AG10803 (cell line): Measurements from ENCODE around the gene CLIC5.

Source experiments
- DNase-seq: peaks from one replicate; pipeline ENCODE4 v3.0.0; 2010; ENCODE audit warnings: low read depth
- H3K4me3 ChIP-seq: 2 replicates; pipeline ENCODE4 v1.5.1; 2011; ENCODE audit warnings: mild to moderate bottlenecking, low read length, control low read depth
- TF ChIP-seq, protein P1 (sequence below): conservative IDR thresholded peaks from 2 replicates; pipeline ENCODE4 v1.5.1; 2011; ENCODE audit warnings: mild to moderate bottlenecking, low read length, control low read depth, inconsistent platforms

Gene CLIC5

DNA sequence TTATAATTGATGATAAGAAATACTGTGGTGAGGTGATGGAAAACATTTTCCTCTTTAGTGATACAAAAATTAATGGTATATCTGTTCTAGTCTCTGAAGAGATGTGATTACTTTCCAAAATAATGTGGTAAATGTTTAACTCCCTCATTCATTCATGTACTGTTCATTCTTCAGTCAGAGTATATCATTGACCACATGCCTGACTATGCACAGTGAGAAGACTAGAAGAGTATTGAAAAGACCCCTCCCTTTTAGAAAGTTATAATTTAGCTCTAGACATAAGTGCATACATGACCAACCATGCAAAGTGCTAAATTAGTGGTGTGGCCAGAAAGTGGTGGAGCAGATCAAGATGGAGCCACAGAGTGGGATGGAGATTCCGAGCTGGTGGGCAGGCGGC, 133.0 kb downstream of the CLIC5 start:
- no peak overlapping the region for H3K4me3 ChIP-seq
- no peak for DNase-seq
- TF ChIP-seq, protein P1, sequence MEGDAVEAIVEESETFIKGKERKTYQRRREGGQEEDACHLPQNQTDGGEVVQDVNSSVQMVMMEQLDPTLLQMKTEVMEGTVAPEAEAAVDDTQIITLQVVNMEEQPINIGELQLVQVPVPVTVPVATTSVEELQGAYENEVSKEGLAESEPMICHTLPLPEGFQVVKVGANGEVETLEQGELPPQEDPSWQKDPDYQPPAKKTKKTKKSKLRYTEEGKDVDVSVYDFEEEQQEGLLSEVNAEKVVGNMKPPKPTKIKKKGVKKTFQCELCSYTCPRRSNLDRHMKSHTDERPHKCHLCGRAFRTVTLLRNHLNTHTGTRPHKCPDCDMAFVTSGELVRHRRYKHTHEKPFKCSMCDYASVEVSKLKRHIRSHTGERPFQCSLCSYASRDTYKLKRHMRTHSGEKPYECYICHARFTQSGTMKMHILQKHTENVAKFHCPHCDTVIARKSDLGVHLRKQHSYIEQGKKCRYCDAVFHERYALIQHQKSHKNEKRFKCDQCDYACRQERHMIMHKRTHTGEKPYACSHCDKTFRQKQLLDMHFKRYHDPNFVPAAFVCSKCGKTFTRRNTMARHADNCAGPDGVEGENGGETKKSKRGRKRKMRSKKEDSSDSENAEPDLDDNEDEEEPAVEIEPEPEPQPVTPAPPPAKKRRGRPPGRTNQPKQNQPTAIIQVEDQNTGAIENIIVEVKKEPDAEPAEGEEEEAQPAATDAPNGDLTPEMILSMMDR = no peak

DNA sequence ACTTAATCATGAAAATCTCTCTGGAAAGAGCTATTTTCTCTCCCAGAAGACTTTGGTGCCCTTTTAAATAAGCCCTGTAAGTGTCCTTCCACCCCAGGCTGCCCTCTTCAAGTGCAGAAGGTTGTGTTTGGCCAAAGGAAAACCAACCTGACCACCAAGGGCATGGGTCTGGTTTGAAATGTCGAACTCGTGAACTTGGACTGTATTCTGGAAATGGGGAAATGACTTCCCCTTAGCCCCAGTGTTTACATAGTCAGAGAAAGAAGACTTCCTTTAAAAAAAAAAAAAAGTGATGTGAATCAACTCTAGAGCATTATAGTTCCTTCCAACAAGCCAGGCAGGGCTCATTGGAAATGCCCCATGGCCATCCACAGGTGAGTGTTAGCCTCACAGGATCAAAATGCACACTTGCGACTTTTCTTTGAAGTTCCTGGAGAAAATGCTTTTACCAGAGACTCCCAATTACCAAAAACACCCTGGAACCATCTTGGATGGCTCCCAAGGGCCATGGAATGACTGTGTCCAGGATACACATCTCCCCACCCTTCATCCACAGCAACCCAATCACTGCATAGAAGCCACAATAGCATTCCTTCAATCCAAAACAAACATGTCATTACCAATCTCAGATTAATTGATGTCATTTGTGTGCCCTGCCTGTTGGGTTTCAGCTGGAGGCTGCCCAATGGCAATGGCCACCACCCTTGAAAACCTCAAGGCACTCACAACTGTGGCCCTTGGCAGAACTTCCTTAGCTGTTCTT, 133.8 kb downstream of the CLIC5 start:
- DNase-seq = no peak
- no peak overlapping the region for H3K4me3 ChIP-seq
- TF ChIP-seq, protein P1 = no peak

DNA sequence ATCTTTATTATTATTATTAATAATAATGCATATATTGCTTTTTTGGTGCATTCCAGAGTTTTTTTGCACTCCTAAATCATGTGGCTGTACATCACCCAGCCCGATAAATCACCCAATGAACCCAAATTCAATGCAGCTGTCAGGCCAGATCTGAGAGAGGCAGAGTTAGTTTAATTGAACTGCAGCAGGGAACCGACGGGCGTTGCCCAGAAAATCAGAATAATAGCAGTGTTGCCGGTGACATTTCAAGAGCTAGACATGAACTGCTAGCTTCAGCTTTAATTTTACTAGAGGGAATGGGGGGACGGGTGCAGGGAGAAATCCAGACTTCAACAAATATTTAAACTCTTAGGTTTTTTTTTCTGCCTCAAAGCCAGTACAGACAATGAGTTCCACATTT, 135.0 kb downstream of the CLIC5 start:
- TF ChIP-seq, protein P1 = no peak
- H3K4me3 ChIP-seq = no peak overlapping the region
- DNase-seq = no peak

DNA sequence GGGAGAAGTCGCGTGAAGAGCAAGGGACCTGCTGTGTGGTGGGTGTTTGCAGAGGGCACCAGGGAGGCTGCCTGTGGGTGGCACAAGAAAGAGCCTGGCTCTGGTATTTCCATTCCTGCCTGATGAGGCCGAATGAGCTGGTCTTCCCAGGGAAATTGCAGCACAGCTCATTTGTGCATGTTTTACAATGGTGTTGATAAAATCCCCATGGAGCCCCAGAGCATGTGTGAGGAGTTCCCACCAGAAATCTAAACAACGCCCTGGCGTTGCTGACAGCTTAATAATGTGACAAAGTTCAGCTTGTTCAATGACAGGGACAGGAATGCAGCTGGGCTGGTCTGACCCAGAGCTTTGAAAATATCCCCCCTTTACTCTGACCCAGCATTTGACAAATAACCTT, 135.5 kb downstream of the CLIC5 start:
- no peak overlapping the region for H3K4me3 ChIP-seq
- TF ChIP-seq, protein P1 = no peak
- DNase-seq = peak; percentile 67

DNA sequence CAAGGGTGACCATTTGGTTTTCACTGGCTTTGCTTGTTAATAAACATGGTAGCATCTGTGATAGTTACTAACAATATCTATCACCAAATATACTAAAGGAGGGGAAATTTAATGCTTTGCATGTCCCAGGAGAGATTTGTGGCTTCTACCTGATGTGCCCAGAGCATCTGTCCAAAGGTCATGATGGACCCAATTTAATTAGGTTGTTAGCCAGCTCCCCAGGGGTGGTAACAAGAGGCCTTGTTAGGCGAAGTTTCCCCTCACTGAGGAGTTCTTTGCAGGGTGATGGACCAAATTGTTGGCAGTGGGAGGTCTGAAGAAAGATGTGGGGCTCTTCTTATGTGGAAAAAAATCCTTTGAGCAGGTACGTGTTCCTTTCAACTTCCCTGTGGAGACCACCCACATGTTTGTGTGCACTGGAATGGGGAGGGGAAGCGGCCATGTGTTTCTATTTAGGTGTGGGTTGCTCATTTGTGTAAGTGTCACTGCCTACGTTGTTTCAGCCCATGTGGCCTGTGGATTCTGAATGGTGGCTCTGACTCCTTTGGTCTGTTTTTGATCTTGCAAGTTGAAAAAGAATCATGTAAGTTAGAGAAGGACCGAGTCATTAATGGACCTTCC, 137.6 kb downstream of the CLIC5 start:
- DNase-seq = no peak
- TF ChIP-seq, protein P1 = no peak

DNA sequence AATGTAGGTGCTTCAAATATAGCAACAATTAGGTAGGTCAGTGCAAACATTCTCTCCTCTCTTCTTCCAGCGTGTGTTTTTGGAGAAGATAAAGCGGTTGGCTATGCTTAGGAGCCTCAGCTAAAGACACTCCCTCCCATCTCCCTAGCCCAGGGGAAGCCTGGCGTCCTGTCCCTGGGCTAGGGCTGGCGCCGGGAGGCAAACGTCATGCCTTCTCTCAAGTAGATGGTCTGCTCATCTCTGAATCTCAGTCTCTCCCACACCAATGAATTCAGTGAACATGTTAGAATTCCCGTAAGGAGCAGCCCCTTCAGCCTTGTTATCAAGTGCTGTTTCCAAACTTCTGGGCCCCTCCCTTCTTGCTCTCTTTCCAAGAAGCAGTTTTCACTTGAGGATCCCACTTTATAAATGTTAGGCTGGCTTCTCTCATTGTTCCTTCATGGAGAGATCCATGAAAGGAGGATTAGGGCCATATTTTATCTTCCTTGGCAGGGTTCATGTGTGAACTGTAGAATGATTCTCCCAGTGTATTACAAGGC, 142.8 kb downstream of the CLIC5 start:
- no peak overlapping the region for H3K4me3 ChIP-seq
- TF ChIP-seq, protein P1 = no peak
- no peak for DNase-seq

More for the DNA sequence above, 137.6 kb downstream of the CLIC5 start:
- H3K4me3 ChIP-seq = no peak overlapping the region

DNA sequence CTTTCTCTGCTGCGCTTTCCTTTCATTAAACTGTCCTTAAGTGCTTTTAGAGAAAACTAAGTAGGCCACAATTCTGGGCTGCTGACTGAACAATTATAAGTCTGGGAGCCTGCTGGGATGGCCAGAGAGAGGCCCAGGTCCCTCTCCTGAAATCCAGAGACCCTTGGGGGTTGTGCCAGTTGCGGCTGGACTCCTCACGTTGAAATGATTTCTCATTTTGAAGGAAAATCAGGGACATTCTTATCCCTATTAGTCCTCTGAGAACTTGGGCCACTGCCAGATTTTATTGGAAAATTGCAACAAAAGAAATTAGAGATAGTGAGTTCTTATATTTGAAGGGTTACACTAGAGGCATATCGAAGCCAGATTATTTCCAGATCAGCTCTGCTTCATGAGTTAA, 145.1 kb downstream of the CLIC5 start:
- DNase-seq = no peak
- no peak overlapping the region for H3K4me3 ChIP-seq
- TF ChIP-seq, protein P1 = no peak
